H1 (cell line): ENCODE measurements around the gene CGB7. TPM values are rescaled to one million over a fixed set of nuclear protein-coding genes. Genes with fewer than 3 reads are reported as not detected.
A peak's percentile ranks its signal among the peaks of the same experiment; 100 is the strongest.

Experiments
- CTCF ChIA-PET: fragments of 300-600 bp; sonication (Branson Sonifier 250); formaldehyde crosslinking; loops from one replicate; lab custom pipeline; 2021; ENCODE audit not compliant: partially characterized antibody; lab: Charles Lee
- POLR2A ChIA-PET: fragments of 300-600 bp; sonication (Branson Sonifier 250); formaldehyde crosslinking; loops from one replicate; lab custom pipeline; 2021; ENCODE audit warnings: inconsistent platforms; ENCODE audit not compliant: partially characterized antibody; lab: Charles Lee
- DNase-seq, 2 experiments: peaks; one replicate each; pipeline versions ENCODE4 v3.0.0 to v3.0.0-alpha.2; 2010 to 2022; ENCODE audit warnings: low spot score in 2 of 2, low read depth in 1 of 2, mixed read lengths in 1 of 2
- FAIRE-seq: peaks from 2 replicates; lab custom pipeline; 2011; peaks lifted over from hg19 to GRCh38; lab: Jason Lieb, UNC
- H2AFZ ChIP-seq: 2 replicates; pipeline ENCODE4 v1.8.1; 2012; ENCODE audit warnings: low read length, inconsistent platforms
- H2AK5ac ChIP-seq: 2 replicates; pipeline ENCODE4 v1.6.1; 2013; ENCODE audit warnings: low read depth, low read length
- H2BK120ac ChIP-seq: replicated peaks from 2 replicates; pipeline ENCODE3; 2013; ENCODE audit warnings: low read depth, low read length, inconsistent platforms
- H2BK12ac ChIP-seq: 2 replicates; pipeline ENCODE4 v1.6.1; 2013; ENCODE audit warnings: low read depth, low read length
- H2BK15ac ChIP-seq: 2 replicates; pipeline ENCODE4 v1.6.1; 2013; ENCODE audit warnings: low read length
- H2BK20ac ChIP-seq: 2 replicates; pipeline ENCODE4 v1.6.1; 2013; ENCODE audit warnings: low read length
- H2BK5ac ChIP-seq: 2 replicates; pipeline ENCODE4 v1.6.1; 2013; ENCODE audit warnings: low read depth, low read length
- H3K14ac ChIP-seq: 2 replicates; pipeline ENCODE4 v1.6.1; 2013; ENCODE audit warnings: inconsistent platforms; ENCODE audit not compliant: insufficient read length
- H3K18ac ChIP-seq: 2 replicates; pipeline ENCODE4 v1.6.1; 2013; ENCODE audit warnings: low read length; ENCODE audit errors: extremely low read depth
- H3K23ac ChIP-seq: 2 replicates; pipeline ENCODE4 v1.6.1; 2013; ENCODE audit warnings: inconsistent platforms; ENCODE audit not compliant: insufficient read length
- H3K23me2 ChIP-seq: 2 replicates; pipeline ENCODE4 v1.6.1; 2013; ENCODE audit warnings: low read depth, low read length
- H3K27ac ChIP-seq: 2 replicates; pipeline ENCODE4 v1.6.1; 2011; ENCODE audit warnings: low read depth, low read length, inconsistent platforms
- H3K27me3 ChIP-seq, 4 experiments: replicated peaks in 1 of 4; 1 replicate in 1 of 4; 2 replicates in 3 of 4; pipeline versions ENCODE4 v1.6.1 to v1.8.1; 2011 to 2013; ENCODE audit warnings: low read length in 3 of 4, mild to moderate bottlenecking in 3 of 4, inconsistent platforms in 2 of 4, mixed read lengths in 2 of 4, moderate library complexity in 1 of 4; ENCODE audit not compliant: control insufficient read depth in 3 of 4, insufficient read depth in 3 of 4; ENCODE audit errors: extremely low read depth in 1 of 4
- H3K36me3 ChIP-seq, 4 experiments: 2 replicates each; pipeline versions ENCODE4 v1.6.1 to v1.8.1; 2011 to 2013; ENCODE audit warnings: mild to moderate bottlenecking in 4 of 4, low read length in 3 of 4, moderate library complexity in 2 of 4, control low read depth in 1 of 4, inconsistent platforms in 1 of 4; ENCODE audit not compliant: insufficient read depth in 4 of 4, control insufficient read depth in 2 of 4
- H3K4ac ChIP-seq: replicated peaks from 2 replicates; pipeline ENCODE3; 2013; ENCODE audit warnings: low read length, low read depth, mixed read lengths, inconsistent platforms; ENCODE audit not compliant: insufficient read length
- H3K4me1 ChIP-seq, 4 experiments: replicated peaks in 1 of 4; 1 replicate in 1 of 4; 2 replicates in 3 of 4; pipeline versions ENCODE4 v1.6.1 to v1.8.1; 2011 to 2013; ENCODE audit warnings: low read length in 3 of 4, inconsistent platforms in 2 of 4, mixed read lengths in 1 of 4; ENCODE audit not compliant: insufficient read depth in 4 of 4, control insufficient read depth in 3 of 4
- H3K4me2 ChIP-seq, 2 experiments: 2 replicates each; pipeline versions ENCODE4 v1.6.1 to v1.8.1; 2011 to 2013; ENCODE audit warnings: low read depth in 2 of 2, low read length in 2 of 2, control low read depth in 1 of 2, inconsistent platforms in 1 of 2, mild to moderate bottlenecking in 1 of 2; ENCODE audit not compliant: insufficient read depth in 1 of 2
- H3K4me3 ChIP-seq, 4 experiments: fragments of 200-600, 300-600 bp in 1 of 4; sonication (generic), shearing (Covaris generic), sonication (Bioruptor Twin) in 1 of 4; 2 replicates each; pipeline versions ENCODE4 v1.5.1 to v1.8.1; 2011 to 2016; ENCODE audit warnings: low read length in 4 of 4, low read depth in 3 of 4, control low read depth in 2 of 4, inconsistent platforms in 2 of 4, mild to moderate bottlenecking in 2 of 4, mixed read lengths in 1 of 4, moderate library complexity in 1 of 4; ENCODE audit not compliant: insufficient read depth in 2 of 4; ENCODE audit errors: extremely low read depth in 1 of 4
- H3K56ac ChIP-seq: replicated peaks from 2 replicates; pipeline ENCODE3; 2013; ENCODE audit warnings: low read depth, mild to moderate bottlenecking, mixed read lengths, low read length, inconsistent platforms; ENCODE audit not compliant: insufficient read length
- H3K79me1 ChIP-seq: 2 replicates; pipeline ENCODE4 v1.6.1; 2013; ENCODE audit warnings: low read depth, low read length, control low read depth
- H3K79me2 ChIP-seq, 2 experiments: 2 replicates each; pipeline versions ENCODE4 v1.6.1 to v1.8.1; 2012 to 2013; ENCODE audit warnings: low read length in 2 of 2, mild to moderate bottlenecking in 2 of 2, inconsistent platforms in 1 of 2; ENCODE audit not compliant: insufficient read depth in 2 of 2, control insufficient read depth in 1 of 2
- H3K9ac ChIP-seq, 4 experiments: replicated peaks in 1 of 4; 1 replicate in 1 of 4; 2 replicates in 3 of 4; pipeline versions ENCODE4 v1.6.1 to v1.8.1; 2011 to 2013; ENCODE audit warnings: low read depth in 3 of 4, low read length in 3 of 4, control low read depth in 2 of 4, mild to moderate bottlenecking in 2 of 4, moderate library complexity in 2 of 4, inconsistent platforms in 1 of 4; ENCODE audit errors: extremely low read depth in 1 of 4
- H3K9me3 ChIP-seq, 2 experiments: 2 replicates each; pipeline versions ENCODE4 v1.6.1 to v1.8.1; 2012 to 2013; ENCODE audit warnings: mild to moderate bottlenecking in 2 of 2, moderate library complexity in 2 of 2, control low read depth in 1 of 2, inconsistent platforms in 1 of 2, low read depth in 1 of 2, low read length in 1 of 2, mixed read lengths in 1 of 2; ENCODE audit not compliant: insufficient read depth in 2 of 2
- H4K20me1 ChIP-seq, 2 experiments: replicated peaks in 1 of 2; 2 replicates each; pipeline versions ENCODE3 to v1.8.1; 2011 to 2013; ENCODE audit warnings: inconsistent platforms in 2 of 2, low read length in 2 of 2, mild to moderate bottlenecking in 1 of 2; ENCODE audit not compliant: insufficient read depth in 2 of 2, control insufficient read depth in 1 of 2
- H4K5ac ChIP-seq: 2 replicates; pipeline ENCODE4 v1.6.1; 2013; ENCODE audit warnings: low read length, low read depth, mixed read lengths, inconsistent platforms; ENCODE audit not compliant: insufficient read length
- H4K8ac ChIP-seq: 2 replicates; pipeline ENCODE4 v1.8.0; 2013; ENCODE audit warnings: mild to moderate bottlenecking, moderate library complexity, low read length, inconsistent platforms; ENCODE audit not compliant: insufficient read depth; ENCODE audit errors: extremely low read depth
- H4K91ac ChIP-seq: replicated peaks from 2 replicates; pipeline ENCODE3; 2013; ENCODE audit warnings: low read length, mixed read lengths, inconsistent platforms; ENCODE audit not compliant: insufficient read length
- BACH1 ChIP-seq: IDR thresholded peaks from 2 replicates; pipeline ENCODE4 v1.6.1; 2012; ENCODE audit warnings: low read length, improper control_type of control experiment
- CTCF ChIP-seq, 3 experiments: IDR thresholded peaks; 1 replicate in 2 of 3; 2 replicates in 1 of 3; pipeline versions ENCODE4 v1.5.1 to v1.6.1; 2011; ENCODE audit warnings: low read length in 3 of 3, mild to moderate bottlenecking in 3 of 3, inconsistent platforms in 2 of 3, low read depth in 1 of 3, moderate library complexity in 1 of 3; ENCODE audit not compliant: insufficient read depth in 1 of 3; ENCODE audit errors: control extremely low read depth in 1 of 3
- HDAC6 ChIP-seq: IDR thresholded peaks from one replicate; pipeline ENCODE4 v1.7.1; 2012; ENCODE audit warnings: low read depth, mild to moderate bottlenecking, inconsistent platforms, low read length, moderate library complexity
- RXRA ChIP-seq: IDR thresholded peaks from 2 replicates; pipeline ENCODE4 v1.6.1; 2011; ENCODE audit warnings: low read depth, mild to moderate bottlenecking, low read length, moderate library complexity; ENCODE audit not compliant: insufficient read depth
- SIRT6 ChIP-seq: IDR thresholded peaks from one replicate; pipeline ENCODE4 v1.7.1; 2012; ENCODE audit warnings: low read length, inconsistent platforms
- SP1 ChIP-seq: IDR thresholded peaks from 2 replicates; pipeline ENCODE4 v1.6.1; 2011; ENCODE audit warnings: low read depth, low read length
- SRF ChIP-seq: IDR thresholded peaks from 2 replicates; pipeline ENCODE4 v1.6.1; 2011; ENCODE audit warnings: mild to moderate bottlenecking, low read depth, low read length, moderate library complexity
- TBP ChIP-seq: IDR thresholded peaks from 2 replicates; pipeline ENCODE4 v1.6.1; 2011; ENCODE audit warnings: low read depth, low read length, improper control_type of control experiment
- TEAD4 ChIP-seq: IDR thresholded peaks from 2 replicates; pipeline ENCODE4 v1.6.1; 2012; ENCODE audit warnings: low read depth, low read length, inconsistent platforms, mixed read lengths
- WGBS, 2 experiments: shearing (Covaris generic) in 1 of 2; methylation state at CpG; one replicate each; pipeline versions ENCODE4 v1.1.6 to v1.1.7; 2013 to 2015; ENCODE audit warnings: low lambda C conversion rate in 2 of 2, mixed read lengths in 2 of 2, inconsistent platforms in 1 of 2, low coverage in 1 of 2, missing lambda C conversion rate in 1 of 2; ENCODE audit not compliant: insufficient replicate concordance in 2 of 2, insufficient coverage in 1 of 2, insufficient read length in 1 of 2; ENCODE audit errors: extremely low coverage in 1 of 2, missing lambda C conversion rate in 1 of 2; 5-methylcytosine and 5-hydroxymethylcytosine counted together
- long read RNA-seq, 2 experiments: library from RNA in 1 of 2; library from capped mRNA in 1 of 2; stranded (forward); transcript quantifications; one replicate each; pipeline ENCODE4 v2.0.0, GENCODE V29; 2021; ENCODE audit warnings: inconsistent platforms in 1 of 2
- polyA minus RNA-seq, 3 experiments: library from RNA; depleted of rRNA, polyadenylated mRNA; stranded (reverse); fragments of >200 nt; gene quantifications; 1 replicate in 2 of 3; 2 replicates in 1 of 3; pipeline ENCODE4 v1.2.3, GENCODE V29; 2011
- polyA plus RNA-seq, 7 experiments: library from polyadenylated mRNA; depleted of rRNA in 3 of 7; stranded (reverse) in 5 of 7; unstranded in 2 of 7; fragments of >200 nt in 5 of 7; fragments of 200-250 nt in 2 of 7; gene quantifications; 1 replicate in 5 of 7; 2 replicates in 1 of 7; 4 replicates in 1 of 7; pipeline versions ENCODE4 v1.2.1 to v1.2.3, GENCODE V29; 2011 to 2013; ENCODE audit warnings: missing spikeins in 2 of 7, mixed read lengths in 2 of 7
- total RNA-seq: library from RNA; stranded (reverse); fragmentation: NEBNext Ultra II Directional; extraction: Animal tissue kit (Norgen Biotek cat#: 25700); gene quantifications from 2 replicates; pipeline ENCODE4 v1.2.1, GENCODE V29; 2021

Gene CGB7
- total RNA-seq: 0.52 and 1.2 TPM in 2 replicates
- polyA plus RNA-seq (2011; rRNA removed): 2.2 and 3.8 TPM in 2 replicates
- polyA plus RNA-seq (2011; cell fraction: cytosol; rRNA removed): 3.5 TPM
- 21.3 TPM for polyA plus RNA-seq (2011; cell fraction: nucleus; rRNA removed)
- polyA plus RNA-seq (2012, experiment 1 of 2): 0.40 to 2.9 TPM (median 1.7 TPM) in 4 replicates
- 0.87 TPM for polyA plus RNA-seq (2012, experiment 2 of 2)
- polyA plus RNA-seq (2013, experiment 1 of 2): 1.1 TPM
- polyA plus RNA-seq (2013, experiment 2 of 2): 1.1 TPM
- 0.29 and 0.57 TPM in 2 replicates for polyA minus RNA-seq (2011; rRNA and poly(A)+ RNA removed)
- polyA minus RNA-seq (2011; cell fraction: cytosol; rRNA and poly(A)+ RNA removed): not detected
- 1.3 TPM for polyA minus RNA-seq (2011; cell fraction: nucleus; rRNA and poly(A)+ RNA removed)
- long read RNA-seq, experiment 1: 0 reads
- long read RNA-seq, experiment 2: 0 reads

DNA sequence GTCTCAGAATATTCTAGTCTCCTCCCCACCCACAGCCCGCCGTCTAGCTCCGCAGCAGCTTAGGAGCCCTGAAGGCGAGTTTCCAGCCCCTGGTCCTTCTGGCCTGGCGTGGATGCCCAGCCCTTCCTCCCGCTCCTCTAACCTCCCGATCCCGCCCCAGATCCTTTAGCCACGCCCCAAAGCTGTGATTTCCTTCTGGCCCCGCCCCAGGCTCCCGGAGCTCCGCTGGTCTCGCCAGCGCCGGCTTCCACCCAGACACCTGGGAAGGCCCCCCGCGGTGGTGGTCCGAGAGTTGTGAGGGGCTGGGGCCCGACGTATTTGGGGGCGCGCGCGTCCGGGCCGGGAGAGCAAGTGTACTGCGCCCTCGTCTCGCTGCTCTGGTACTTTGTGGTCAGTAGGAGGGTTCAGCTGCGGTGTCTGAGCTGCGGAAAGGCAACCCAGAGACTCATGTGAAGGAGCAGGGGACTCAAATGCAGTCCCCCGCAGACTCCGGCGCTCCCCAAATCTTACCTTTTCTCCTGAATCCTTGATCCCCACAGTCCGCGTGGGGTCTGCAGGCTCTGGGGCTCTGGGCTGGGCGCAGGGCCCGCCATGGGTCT, at the start of gene CGB7:
Gene CGB7 (minus strand): TSS at position 114 of the 599 bp plus-strand sequence. CDS start 2,374 bp downstream, outside the sequence.
- ChIA-PET POLR2A (interaction anchor here (0.6 to 2.1 kb wide), 3 partner anchors 10 to 1397 kb away, joined by 3 to 6 read pairs (median 4); no protein-coding TSS in a partner anchor), CTCF (interaction anchor here (0.6 to 1.3 kb wide), 8 partner anchors 12 to 160 kb away, joined by 3 to 6 read pairs (median 4); partner anchors contain the start of gene KCNA7)
- Histone ChIP-seq H3K79me1 (no peaks in the 10 kb centered on the region), H2BK20ac (no peak within 1 kb of the TSS), H4K8ac (no peak within 1 kb of the TSS; the same call in 1 of the 2 replicates), H2BK120ac (no peak within 1 kb of the TSS), H3K36me3 (no peaks in the 10 kb centered on the region), H2BK12ac (no peak within 1 kb of the TSS), H2BK5ac (no peak within 1 kb of the TSS), H3K23me2 (peaks cover 6% of the 10 kb centered on the region; the same call in 1 of the 2 replicates), H3K14ac (no peak within 1 kb of the TSS), H3K79me2 (no peaks in the 10 kb centered on the region), H3K4ac (no peak within 1 kb of the TSS), H4K91ac (no peak within 1 kb of the TSS), H4K5ac (no peak within 1 kb of the TSS), H3K56ac (no peak within 1 kb of the TSS), H3K27me3 (peaks cover 10 to 48% (median 44%) of the 10 kb centered on the region in 4 experiments), H2AFZ (peak within 1 kb of the TSS; percentile 33; the same call in 1 of the 2 replicates), H3K4me1 (peaks cover 0 to 11% (median 9%) of the 10 kb centered on the region in 4 experiments; a peak in 6 of 7 replicates), H3K4me2 (peak within 1 kb of the TSS; percentile 80 to 83), H3K9ac (no peak within 1 kb of the TSS; a peak in 1 of 7 replicates), H4K20me1 (peaks cover 0 to 2% of the 10 kb centered on the region in 2 experiments), H3K18ac (no peak within 1 kb of the TSS; the same call in none of the 2 replicates), H3K27ac (no peak within 1 kb of the TSS), H3K9me3 (no peaks in the 10 kb centered on the region), H3K4me3 (peak within 1 kb of the TSS; percentile 36 to 64 (median 50)), H3K23ac (no peak within 1 kb of the TSS), H2BK15ac (no peak within 1 kb of the TSS), H2AK5ac (no peak within 1 kb of the TSS)
- 14% methylated on average over 31 of the region's 38 CpGs; no CpG with 5 or more reads in 1 of the 2 experiments for WGBS, 2 experiments
- FAIRE-seq (no peak), DNase-seq (peak in 1 of 2 experiments; percentile 92)
- TF ChIP-seq SP1: no peak
- TF ChIP-seq HDAC6: no peak
- TF ChIP-seq BACH1: no peak
- TF ChIP-seq SIRT6: no peak
- TF ChIP-seq RXRA: no peak
- no peak for TF ChIP-seq TEAD4
- no peak for TF ChIP-seq TBP
- no peak for TF ChIP-seq SRF
- TF ChIP-seq CTCF (IDR thresholded peaks at IDR 0.05; ENCODE audit: control extremely low read depth in 1 of 3, insufficient read depth in 1 of 3, low read depth in 1 of 3, low read length in 3 of 3): no peak
